Islet of Langerhans (tissue), 1 donor: ENCODE measurements around the gene POLR2F.

Experiments used
- FAIRE-seq: peaks from one replicate; lab custom pipeline; 2011; peaks lifted over from hg19 to GRCh38; lab: Jason Lieb, UNC

The POLR2F gene

GRCh38 chr22:38007330-38007902 is 53.9 kb downstream of the POLR2F start:
- no peak for FAIRE-seq

GRCh38 chr22:38009000-38009806 is 55.7 kb downstream of the POLR2F start:
- no peak for FAIRE-seq

DNA sequence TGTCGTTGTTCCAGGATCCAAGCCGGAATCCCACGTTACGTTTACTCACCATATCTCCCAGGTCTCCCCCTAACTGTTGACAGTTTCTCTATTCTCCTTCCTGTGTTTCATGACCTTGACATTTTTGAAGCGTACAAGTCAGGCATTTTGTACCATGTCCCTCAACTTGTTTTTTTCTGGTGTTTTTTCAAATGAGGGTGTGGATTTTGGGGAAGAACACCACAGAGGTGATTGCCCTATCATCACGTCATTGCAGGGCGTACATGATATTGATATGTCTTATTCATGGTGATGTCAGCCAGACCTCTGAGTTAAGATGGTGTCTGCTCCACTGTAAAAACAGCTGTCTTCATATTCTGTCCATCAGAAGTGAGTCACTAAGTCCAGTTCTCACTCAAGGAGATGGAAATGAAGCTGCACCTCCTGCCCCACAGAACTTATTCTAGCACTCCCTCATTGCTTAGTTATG is 59.1 kb downstream of the POLR2F start:
- no peak for FAIRE-seq

DNA sequence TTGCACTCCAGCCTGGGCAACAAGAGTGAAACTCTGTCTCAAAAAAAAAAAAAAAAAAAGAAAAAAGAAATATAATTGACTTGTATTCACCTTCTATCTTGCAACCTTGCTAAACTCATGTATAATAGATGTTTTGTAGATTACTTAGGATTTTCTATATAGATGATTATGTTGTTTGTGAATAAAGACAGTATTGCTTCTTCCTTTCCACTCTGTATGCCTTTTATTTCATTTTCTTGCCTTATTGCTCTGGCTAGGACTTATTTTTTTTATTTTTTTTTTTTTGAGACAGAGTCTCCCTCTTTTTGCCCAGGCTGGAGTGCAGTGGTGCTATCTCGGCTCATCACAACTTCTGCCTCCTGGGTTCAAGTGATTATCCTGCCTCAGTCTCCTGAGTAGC is 60.6 kb downstream of the POLR2F start:
- FAIRE-seq, result no peak

DNA sequence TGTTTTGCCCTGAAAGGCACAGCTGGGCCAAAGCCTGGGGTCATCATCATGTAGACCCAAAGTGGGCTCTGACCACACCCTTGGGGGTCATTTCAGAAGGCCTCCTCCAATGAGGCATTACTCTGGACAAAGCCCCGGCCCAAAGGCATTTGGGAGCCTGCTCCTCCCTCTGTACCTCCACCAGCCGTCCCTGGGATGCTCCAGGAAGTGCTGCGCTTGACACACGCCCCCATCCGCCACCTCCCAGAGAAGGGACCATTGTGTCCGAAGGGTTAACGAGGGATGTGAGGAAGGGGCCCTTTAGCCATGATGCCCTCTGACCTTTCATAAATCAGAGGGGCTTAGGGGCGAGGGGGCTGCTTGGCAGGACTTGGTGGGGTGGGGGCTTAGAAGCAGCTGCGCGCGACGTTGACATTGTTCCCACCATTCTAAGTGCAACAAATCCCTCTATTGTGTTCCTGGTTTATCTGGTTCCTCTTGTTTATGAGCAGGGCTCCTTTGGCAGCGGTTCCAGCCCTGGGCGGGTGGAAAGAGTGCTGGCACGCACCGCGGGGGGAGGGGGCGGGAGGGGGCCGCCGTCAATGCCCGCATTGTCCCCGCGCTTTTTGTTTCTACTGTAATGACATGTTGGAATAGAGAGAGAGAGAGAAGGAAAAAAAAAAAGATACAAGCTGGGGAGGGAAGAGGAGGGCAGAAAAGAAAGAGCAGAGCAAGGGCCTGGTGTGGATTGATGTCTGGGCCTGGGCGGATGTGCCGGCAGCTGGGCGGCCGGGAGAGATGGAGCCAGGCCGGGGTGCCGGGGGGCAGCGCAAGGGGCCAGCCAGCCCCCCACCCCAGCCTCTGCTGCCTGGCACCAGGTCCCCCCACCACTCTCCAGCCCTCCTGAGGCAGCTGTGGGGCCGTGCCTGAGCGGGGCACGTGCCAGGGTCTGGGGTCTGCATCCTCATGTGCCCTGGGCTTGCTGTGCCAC is 63.0 kb downstream of the POLR2F start:
- FAIRE-seq, result no peak

GRCh38 chr22:38017272-38017920 is 63.9 kb downstream of the POLR2F start:
- no peak for FAIRE-seq

- FAIRE-seq, result no peak
Measured at GRCh38 chr22:38017939-38018885, 64.7 kb downstream of the POLR2F start.
